Cardiac septum (tissue), 1 donor: ENCODE results near the gene SCAMP3. TPM values are rescaled to one million over a fixed set of nuclear protein-coding genes. Genes with fewer than 3 reads are reported as not detected.
"Not testable (repeated sequence)": the region's sequence is repeated elsewhere in the genome, so short reads cannot be mapped to it uniquely, and the experiment has no call there.

Source experiments
- DNase-seq: peaks from one replicate; pipeline ENCODE4 v3.0.0-alpha.2; 2020; ENCODE audit warnings: low spot score
- intact Hi-C: fragments of 100-400 bp; cut with DNase I; formaldehyde crosslinking; loops from one replicate; pipeline ENCODE4 v1.14.0; 2022
- long read RNA-seq: library from polyadenylated mRNA; unstranded; transcript quantifications from one replicate; pipeline ENCODE4 v2.0.0, GENCODE V29; 2021
- total RNA-seq: library from RNA; stranded (reverse); fragmentation: NEBNext Ultra II Directional; extraction: Animal tissue kit (Norgen Biotek cat#: 25700); gene quantifications from one replicate; pipeline ENCODE4 v1.2.1, GENCODE V29; 2021
- donor health status: DM: no; HTN: no; CAD: no.

The SCAMP3 gene
- total RNA-seq: 61.5 TPM
- long read RNA-seq, transcript SCAMP3-201 (9 exons, 1,446 nt): major isoform, 63 of 102 reads
- long read RNA-seq, transcript SCAMP3-202 (8 exons, 1,537 nt): minor isoform, 18 of 102 reads
- long read RNA-seq, partial matches to known transcripts: 8 of 102 reads
- long read RNA-seq, other reads (novel, unspliced or antisense): 13 of 102 reads

DNA sequence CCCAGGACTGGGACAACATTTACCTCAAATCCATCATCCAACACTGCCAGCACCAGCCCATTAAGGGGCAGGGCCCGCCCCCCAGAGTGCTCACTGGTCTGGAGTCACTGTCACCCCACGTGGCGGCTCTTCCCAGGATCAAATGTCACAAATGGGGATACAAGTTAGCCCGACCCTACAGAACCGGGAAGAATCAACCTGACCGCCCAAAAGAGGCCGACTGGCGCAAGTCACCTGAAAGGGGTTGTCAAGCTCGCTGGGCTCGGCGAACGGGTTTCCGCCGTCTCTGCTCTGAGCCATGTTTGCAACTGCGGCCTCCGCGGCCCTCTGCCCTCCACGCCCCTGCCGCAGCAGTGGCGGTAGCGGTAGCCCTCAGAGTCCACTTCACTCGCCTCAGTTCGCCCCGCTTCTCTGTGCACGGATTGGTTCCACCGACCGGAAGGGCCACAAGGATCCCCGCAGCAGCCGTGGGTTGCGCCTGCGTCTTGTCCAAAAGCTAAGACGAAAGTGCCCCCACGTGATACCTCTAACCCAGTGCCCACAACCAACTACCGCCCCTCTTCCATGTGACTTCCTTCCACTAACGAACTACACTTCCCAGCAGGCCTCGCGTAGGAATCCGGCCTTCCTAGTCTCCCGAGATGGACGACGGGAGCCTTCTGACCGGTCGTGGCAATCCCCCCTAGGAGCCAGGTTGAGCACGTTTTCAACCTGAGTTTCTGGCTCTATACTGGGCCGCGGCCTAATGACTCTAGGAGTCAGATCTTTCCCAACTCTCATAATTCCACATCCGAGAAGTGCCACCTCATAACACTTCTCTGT is at the start of gene SCAMP3:
SCAMP3 (minus strand) TSS at position 509 of the 822 bp plus-strand sequence; CDS start at position 300, 209 bp downstream.
- intact Hi-C loops: no loop called here
- DNase-seq: peak; percentile 96

DNA sequence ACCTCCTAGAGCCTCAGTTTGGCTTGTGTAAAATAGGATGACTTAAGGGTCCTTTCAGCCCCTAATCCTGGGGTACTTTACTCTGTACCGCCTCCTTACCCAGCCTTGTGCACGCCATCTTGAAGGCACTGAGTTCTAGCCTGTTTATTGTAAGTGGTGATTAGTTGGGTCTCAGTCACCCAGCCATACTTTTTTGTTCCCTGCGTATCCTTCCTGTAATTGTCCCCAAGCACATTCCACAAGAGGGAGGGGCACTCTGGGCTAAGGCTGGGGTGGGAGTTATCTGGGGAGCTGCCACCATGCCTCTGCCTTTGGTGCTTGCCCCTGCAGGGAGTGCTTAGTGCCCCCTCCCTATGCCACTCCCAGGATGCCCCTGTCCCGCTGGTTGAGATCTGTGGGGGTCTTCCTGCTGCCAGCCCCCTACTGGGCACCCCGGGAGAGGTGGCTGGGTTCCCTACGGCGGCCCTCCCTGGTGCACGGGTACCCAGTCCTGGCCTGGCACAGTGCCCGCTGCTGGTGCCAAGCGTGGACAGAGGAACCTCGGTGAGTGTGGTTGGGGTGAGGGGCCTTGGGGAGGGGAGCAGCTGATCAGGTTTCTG is 47.4 kb upstream of the SCAMP3 start:
- no peak for DNase-seq
- intact Hi-C loops: loop anchor here (1.0 to 2.0 kb wide), 3 partner anchors 14 to 55 kb away; partner anchors contain the start of genes ENTREP3 and HCN3

DNA sequence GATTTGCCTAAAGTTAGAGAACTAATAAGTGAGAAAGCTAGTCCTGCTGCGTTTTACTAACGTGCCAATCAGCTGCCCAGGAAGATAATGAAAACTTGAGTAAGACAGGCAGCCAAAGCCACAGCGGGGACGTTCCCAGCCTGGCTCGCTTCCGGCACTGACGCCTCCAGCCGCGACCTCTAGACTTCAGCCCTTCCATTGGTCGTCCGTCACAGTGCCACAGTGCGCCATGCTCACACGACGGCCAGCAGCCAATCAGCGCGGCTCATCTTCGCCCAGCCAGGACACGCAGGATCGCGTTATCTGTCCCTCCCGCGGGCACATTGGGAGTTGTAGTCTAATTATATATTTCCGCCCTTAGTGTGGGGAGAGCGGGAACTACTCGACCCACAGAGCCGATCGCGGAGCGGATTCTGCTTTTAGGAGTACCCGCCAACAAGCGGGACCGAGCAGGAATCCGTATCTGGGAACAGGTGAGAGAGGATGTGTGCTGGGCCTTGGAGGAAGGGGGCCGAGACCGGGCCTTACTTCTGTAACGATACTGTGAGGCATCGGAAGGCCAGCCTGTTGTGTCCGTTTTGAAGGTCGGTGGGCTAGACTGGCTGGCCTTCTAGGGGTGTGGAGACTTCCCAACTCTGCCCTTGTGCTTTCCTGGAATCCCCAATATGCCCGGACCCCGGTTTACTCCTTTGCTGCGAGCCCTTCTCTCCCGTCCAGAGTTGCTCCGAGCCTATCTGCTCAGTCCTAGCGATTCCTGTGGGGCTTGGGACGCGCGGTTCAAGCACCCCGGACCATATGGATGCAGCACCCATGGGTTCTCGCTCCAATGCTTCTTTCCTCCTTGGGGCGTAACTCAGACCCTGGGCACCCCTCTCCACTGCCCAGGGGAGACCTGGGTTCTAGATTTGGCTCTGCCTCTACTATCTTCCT is 46.6 kb upstream of the SCAMP3 start, which contains the start of gene FDPS:
FDPS (plus strand) TSS at position 374 of the 930 bp plus-strand sequence. CDS start 924 bp downstream, outside the sequence.
- peak; percentile 100 for DNase-seq
- intact Hi-C loops: loop anchor here (1.0 to 2.0 kb wide), 3 partner anchors 15 to 54 kb away; partner anchors contain the start of genes ENTREP3 and HCN3

DNA sequence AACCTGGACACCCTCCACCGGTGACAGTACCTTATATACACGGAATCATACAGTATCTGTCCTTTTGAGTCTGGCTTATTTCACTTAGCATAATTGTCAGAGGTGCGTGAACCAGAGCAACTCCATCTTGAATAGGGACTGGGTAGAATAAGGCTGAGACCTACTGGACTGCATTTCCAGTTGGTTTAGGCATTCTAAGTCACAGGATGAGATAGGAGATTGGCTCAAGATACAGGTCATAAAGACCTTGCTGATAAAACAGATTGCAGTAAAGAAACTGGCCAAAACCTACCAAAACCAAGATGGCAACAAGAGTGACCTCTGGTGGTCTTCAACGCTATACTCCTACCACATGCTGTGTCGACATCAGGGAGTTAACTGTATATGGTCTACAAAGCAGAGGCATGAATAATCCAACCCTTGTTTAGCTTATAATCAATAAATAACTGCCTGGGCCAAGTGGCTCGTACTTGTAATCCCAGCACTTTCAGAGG is 45.1 kb upstream of the SCAMP3 start:
- intact Hi-C loops: no loop called here
- no peak for DNase-seq

DNA sequence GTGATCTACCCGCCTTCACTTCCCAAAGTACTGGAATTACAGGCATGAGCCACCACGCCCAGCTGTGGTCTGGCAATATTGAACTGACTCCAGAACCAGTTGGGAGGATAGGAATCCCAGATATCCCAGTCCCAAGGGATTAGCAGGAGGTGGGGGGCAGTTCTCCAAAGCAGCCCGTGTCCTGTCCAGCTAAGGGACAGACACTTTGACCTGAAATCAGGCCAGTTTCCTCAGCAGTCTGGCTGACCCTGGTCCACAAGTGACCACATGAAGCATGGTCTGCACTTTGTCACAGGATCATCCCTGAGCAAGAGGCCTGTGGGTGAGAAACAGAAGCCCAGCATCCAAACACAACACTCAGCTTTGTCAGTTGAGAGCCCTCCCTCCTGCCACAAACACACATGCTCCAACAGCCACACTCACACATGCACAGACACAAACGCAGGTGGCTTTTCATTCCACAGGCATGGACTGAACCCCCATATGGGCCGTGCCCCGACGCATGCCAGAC is 43.8 kb upstream of the SCAMP3 start:
- intact Hi-C loops: no loop called here

DNA sequence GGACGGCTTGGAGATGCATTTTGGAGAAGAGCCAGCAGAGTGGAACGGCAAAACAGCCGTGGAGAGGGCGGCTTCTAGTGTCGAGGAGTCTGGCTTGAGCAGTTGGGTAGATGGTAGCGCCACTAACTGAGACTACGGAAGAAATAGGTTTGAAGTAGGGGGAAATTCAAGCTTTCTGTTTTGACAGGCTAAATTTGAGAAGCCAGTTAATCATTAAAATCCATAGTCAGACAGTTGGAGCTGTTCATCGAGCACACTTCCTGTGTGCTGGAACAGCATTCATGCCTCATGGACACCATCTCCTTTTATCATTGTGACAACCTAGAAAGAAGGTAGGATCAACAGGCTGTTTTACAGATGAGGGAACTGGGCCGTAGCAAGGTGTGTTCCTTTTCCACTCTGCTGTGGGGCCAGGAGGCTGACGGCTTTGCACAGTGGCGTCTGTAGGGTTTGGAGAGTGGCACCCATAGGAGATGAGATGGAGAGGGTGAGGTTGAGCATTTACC is 42.5 kb upstream of the SCAMP3 start:
- no peak for DNase-seq
- intact Hi-C loops: no loop called here

More for the DNA sequence above, 43.8 kb upstream of the SCAMP3 start:
- DNase-seq: no peak

DNA sequence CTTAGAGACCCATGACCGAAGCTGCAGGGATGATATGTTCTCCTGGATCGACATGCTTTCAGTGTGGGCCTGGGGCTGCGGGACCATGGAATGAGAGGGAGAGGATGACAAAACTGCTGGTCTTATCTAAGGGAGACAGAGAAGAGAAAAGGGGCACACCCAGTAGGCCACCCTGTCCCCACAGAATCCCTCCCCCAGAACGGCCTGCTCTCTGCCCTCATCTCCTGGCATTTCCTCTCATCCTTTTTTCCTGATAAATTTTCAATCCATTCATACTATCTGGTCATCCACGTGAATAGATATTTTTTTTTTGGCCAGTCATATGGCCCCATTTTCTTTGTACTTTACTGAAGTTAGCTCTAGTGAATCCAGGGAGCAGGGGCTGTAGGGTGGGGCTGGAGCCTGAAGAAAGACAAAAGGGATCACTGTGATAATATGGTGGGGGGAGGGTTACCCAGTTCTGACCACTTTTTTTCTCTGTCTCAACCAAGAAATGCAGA is 39.2 kb upstream of the SCAMP3 start, which contains the start of gene PKLR:
PKLR (minus strand) TSS at position 97 of the 500 bp plus-strand sequence; CDS start at position 54, 43 bp downstream.
- DNase-seq: no peak
- intact Hi-C loops: no loop called here

DNA sequence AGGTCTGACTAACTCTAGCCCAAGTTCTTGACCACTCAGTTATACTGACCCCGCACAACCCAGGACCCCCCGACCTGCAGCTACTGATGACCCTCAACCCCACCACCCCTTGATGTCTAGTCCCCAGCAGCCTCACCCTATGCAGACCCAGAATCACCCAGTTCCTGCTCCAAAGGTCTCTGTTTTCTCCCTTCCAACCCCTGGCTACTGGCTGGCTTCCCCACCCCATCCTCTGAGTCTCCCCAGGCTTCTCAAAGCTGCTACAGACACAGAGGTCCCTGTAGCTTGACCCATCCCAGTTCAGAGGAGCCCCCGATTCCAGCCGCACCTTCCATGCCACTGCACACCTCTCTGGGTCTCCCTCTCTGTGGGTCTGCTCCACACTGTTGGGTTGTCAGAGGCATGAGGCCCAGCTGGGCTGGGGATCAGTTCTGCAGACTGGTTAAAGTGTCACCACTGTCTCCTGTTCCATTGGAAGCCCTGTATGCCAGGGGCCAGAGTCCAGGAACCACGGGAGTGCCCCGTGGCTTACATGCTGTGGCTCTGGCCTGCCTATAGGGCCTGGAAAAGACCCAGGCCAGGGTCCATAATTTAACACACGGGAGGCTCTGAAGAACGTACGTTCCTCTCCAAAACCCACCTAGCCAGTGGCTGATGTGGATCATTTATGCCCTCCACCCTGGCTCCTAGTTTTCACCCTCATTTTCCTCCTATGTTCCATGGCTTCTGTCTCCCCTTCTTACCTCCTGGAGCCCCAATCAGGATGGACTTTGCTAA is 38.6 kb upstream of the SCAMP3 start:
- no peak for DNase-seq
- intact Hi-C loops: no loop called here

DNA sequence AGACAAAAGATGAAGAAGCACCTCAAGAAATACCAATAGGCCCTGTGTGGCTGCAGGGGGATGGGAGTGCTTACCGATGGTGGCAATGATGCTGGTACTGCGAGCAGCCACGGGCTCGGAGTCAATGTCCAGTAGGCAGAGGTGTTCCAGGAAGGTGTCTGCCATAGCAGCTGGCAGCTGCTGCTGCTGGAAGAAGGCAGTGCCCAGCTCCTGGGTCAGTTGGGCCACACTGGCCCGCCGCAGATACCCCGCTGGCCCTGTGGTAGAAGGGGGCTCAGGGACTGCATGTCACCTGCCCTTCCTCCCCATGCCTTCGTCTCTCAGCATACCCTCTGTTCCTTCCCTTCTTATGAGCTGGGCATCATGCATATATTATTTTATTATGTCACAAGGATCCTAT is 37.9 kb upstream of the SCAMP3 start:
- intact Hi-C loops: no loop called here

DNA sequence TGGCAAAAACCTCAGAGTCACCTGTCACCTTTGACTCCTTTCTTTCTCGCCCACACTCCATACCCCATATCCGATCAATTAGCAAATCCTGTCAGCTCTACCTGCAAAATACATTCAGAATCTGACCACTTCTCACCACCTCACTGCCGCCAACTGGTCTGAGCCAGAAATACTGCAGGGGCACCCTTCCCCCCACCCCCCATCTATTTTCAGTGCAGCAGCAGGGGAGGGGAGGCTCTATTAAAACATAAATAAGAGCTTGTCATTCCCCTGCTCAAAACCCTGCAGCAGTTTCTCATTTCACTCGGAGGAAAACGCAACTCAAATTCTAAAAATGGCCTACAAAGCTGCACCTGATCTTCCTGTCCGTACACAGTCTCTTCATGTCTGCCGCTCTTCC is 35.2 kb upstream of the SCAMP3 start:
- intact Hi-C loops: no loop called here
- DNase-seq: no peak

More for the DNA sequence above, 37.9 kb upstream of the SCAMP3 start:
- no peak for DNase-seq

DNA sequence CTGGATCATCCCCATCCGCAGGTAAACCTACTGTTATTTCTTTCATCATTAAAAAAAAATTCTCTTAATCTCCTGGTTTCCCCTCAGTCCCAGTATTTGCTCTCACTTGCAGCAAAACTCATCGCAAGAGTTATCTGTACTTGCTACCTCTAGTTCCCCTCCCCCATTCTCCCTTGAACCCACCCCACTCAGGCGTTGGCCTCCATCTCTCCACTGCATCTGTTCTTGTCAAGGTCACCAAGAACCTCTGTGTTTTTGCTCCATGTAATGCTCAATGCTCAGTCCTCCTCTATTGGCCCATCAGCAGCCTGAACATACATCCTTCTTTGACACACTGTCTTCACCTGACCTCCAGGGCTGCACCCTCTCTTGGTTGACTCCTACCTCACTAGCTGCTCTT is 34.5 kb upstream of the SCAMP3 start:
- DNase-seq: no peak
- intact Hi-C loops: no loop called here

DNA sequence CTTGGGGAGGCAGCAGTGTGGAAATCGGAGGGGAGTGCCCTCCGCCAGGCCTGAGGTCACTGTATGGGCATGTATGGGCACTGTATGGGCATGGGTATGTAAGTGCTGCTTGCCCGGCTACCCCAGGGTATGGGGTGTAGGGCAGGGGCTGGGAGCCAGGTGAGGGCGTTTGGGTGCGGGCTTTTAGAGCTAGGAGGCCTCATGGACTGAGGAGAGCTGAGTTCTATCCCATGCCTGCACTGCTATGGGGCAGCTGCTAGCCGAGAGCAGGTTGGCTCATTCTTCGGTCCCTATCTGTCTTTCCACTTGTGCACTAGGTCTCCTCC is 33.7 kb upstream of the SCAMP3 start:
- intact Hi-C loops: no loop called here
- DNase-seq: no peak

DNA sequence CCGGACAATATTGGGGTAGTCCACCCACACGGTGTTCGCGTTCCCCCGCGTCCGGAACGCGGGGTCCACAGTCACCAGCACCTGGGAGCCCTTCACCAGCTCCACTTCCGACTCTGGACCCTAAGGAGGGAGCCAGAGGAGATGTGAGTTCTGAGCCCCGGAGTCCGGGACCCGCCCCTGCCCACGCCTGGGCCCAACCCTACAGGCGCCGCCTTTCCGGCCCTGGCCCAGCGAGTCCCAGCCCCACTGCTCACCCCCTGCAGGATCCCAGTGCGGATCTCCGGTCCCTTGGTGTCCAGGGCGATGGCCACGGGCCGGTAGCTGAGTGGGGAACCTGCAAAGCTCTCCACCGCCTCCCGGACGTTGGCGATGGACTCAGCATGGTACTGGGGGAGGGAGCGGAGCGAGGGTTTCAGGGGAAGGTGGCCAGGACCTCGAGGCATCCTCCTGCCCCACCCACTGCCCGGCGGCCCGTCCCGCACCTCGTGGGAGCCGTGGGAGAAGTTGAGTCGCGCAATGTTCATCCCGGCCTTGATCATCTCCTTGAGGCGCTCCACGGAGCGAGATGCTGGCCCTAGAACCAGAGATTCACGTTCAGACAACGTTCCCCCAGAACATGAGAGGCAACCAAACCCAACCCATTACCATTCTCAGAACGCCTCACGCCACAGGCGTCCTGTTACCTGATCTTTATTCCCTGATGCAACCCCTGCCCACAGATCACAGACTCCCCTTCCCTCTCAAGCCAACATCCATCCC is 33.2 kb upstream of the SCAMP3 start:
- DNase-seq: no peak
- intact Hi-C loops: no loop called here

DNA sequence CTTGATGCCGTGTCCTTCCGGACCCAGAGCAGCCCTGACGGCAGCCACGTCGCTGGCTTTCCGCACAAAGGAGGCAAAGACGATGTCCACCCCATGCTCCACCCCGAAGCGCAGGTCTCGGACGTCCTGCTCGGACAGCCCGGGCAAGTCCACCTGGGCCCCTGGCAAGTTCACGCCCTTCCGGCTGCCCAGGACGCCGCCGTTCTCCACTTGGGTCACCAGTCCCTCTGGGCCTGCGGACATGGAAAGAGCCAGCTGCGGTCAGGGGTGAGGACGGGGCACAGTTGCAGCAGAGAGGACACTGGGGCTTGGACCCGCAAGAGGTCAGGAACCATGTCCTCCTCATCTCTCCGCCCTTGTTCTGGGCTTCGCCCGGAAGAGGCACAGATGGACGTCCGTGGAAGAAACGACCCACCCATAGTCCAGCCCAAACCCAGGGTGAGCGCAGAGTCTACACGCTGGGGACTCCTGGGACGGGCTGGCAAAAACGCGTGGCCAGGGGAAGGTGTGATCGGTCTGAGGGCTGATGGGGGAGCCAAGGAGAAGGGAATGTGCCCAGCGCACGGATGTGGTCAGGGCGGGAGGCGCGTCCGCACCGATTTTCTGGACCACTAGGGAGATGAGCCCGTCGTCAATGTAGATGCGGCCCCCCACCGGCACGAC is 32.5 kb upstream of the SCAMP3 start:
- intact Hi-C loops: no loop called here
- DNase-seq: no peak

DNA sequence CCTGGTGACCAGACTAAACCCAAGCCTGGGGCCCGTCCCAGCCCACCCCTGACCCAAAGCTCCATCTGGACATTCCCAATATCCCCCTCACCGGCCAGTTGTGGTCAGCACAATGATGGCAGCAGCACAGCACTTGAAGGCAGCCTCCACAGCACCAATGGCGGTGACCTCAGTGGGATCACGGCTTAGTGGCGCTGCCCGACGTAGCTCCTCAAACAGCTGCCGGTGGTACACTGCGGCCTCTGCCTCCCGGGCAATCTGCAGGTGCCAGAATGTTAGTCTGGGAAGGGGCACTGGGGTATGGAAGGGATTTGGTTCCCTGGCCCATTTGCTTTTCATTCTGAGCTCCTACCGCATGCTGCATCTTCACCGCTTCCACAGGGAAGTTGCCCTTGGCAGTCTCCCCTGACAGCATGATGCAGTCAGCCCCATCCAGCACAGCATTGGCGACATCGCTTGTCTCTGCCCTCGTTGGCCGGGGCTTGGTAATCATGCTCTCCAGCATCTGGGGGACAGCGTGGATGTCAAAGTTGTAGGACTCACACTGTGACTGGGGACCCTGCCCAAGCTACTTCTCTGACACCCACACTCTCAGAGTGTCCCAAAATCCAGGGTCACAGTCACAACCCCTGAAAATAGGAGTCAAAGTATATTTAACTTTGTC is 31.1 kb upstream of the SCAMP3 start:
- no peak for DNase-seq
- intact Hi-C loops: no loop called here

DNA sequence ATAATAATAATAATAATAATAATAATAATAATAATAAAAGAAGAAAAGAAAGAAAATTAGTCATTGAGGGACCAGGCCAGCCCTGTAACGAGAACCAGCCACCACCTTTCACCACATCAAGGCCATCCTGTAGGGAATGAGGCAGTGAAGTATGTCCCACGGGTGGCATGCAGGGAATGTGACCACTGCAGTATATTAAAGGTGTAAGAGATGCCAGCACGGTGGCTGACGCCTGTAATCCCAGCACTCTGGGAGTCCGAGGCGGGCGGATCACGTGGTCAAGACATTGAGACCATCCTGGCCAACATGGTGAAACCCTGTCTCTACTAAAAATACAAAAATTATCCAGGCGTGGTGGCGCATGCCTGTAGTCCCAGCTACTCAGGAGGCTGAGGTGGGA is 28.8 kb upstream of the SCAMP3 start:
- intact Hi-C loops, DNase-seq: not testable (repeated sequence)
